Dendritic cell treated with granulocyte-macrophage colony-stimulating factor and Interleukin-4, amounts not matched to agents 40 ng/mL and 50 ng/mL, for 4 days (primary cell): ENCODE measurements around the gene IL1A.

Source experiments
- H3K27ac Mint-ChIP-seq: one replicate; pipeline ENCODE4 v1.8.0; 2022; ENCODE audit warnings: mild to moderate bottlenecking, mixed read lengths
- H3K27me3 Mint-ChIP-seq: one replicate; pipeline ENCODE4 v1.8.0; 2022; ENCODE audit warnings: mild to moderate bottlenecking, mixed read lengths
- H3K36me3 Mint-ChIP-seq: one replicate; pipeline ENCODE4 v1.8.0; 2022; ENCODE audit warnings: low read depth, mixed read lengths
- H3K4me1 Mint-ChIP-seq: one replicate; pipeline ENCODE4 v1.8.0; 2022; ENCODE audit warnings: low read depth, mixed read lengths
- H3K4me3 Mint-ChIP-seq: one replicate; pipeline ENCODE4 v1.8.0; 2022; ENCODE audit warnings: mild to moderate bottlenecking, moderate library complexity, mixed read lengths
- H3K9me3 Mint-ChIP-seq: one replicate; pipeline ENCODE4 v1.8.0; 2022; ENCODE audit warnings: mixed read lengths
- intact Hi-C: fragments of 100-400 bp; cut with micrococcal nuclease; formaldehyde crosslinking; loops from one replicate; pipeline ENCODE4 v1.15.0; 2022

IL1A gene

DNA sequence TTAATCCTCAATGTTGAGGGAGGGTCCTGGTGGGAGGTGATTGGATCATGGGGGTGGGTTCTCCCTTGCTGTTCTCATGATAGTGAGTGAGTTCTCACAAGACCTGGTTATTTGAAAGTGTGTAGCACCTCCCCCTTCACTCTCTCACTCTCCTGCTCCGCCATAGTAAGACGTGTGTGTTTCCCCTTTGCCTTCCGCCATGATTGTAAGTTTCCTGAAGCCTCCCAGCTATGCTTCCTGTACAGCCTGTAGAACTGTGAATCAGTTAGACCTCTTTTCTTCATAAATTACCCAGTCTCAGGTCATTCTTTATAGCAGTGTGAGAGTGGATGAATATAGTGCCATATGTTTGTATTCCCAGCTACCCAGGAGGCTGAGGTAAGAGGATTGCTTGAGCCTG, 42.7 kb upstream of the IL1A start:
- H3K36me3 Mint-ChIP-seq: no peaks in the 10 kb centered on the region
- H3K4me3 Mint-ChIP-seq: no peak overlapping the region
- no peaks in the 10 kb centered on the region for H3K9me3 Mint-ChIP-seq
- no peak overlapping the region for H3K27ac Mint-ChIP-seq
- peaks cover 59% of the 10 kb centered on the region for H3K4me1 Mint-ChIP-seq
- intact Hi-C loops: no loop called here
- H3K27me3 Mint-ChIP-seq: peaks cover 6% of the 10 kb centered on the region

DNA sequence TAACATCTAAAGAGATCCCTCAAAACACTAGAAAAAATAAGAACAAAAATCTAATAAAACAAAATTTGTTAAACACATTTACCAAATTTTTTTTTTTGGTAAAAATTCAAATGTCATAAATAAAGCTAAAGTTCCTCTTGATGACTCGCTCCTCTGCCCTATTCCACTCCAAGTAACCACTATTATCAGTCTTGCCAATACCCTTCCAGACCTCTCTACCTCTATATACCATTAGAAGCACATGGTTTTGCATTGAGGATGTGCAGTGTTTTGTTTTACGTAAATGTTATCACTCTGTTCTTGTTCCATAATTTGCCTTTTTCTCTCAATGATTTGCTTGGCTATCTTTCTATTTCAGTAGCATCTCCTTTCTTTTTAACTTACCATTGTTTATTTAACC, 41.4 kb upstream of the IL1A start:
- Mint-ChIP-seq H3K27me3 (peaks cover 6% of the 10 kb centered on the region), H3K4me3 (no peak overlapping the region), H3K4me1 (peaks cover 50% of the 10 kb centered on the region), H3K9me3 (no peaks in the 10 kb centered on the region), H3K36me3 (no peaks in the 10 kb centered on the region), H3K27ac (no peak overlapping the region)
- intact Hi-C loops: no loop called here

DNA sequence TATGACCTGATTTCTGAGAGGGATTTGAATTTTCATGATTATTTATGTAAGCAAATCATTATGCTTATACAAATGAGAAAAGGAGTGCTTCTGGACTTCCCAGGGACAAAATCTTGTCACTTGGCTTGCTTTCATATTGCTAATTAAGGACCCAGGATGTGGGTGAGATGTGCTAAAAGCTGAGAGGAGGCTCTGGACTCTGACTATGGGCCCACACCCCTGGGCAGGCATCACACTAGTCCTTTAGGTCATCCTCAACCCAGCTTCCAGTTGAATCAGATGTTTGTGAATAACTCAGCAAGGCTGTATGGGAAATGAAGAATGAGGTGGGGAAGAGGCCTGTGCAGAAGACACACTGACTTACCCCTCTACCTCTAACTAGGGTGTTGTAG, 40.4 kb upstream of the IL1A start:
- Mint-ChIP-seq H3K36me3 (no peaks in the 10 kb centered on the region), H3K9me3 (no peaks in the 10 kb centered on the region), H3K4me3 (no peak overlapping the region), H3K27me3 (peaks cover 6% of the 10 kb centered on the region), H3K27ac (no peak overlapping the region), H3K4me1 (peaks cover 41% of the 10 kb centered on the region)
- intact Hi-C loops: no loop called here

DNA sequence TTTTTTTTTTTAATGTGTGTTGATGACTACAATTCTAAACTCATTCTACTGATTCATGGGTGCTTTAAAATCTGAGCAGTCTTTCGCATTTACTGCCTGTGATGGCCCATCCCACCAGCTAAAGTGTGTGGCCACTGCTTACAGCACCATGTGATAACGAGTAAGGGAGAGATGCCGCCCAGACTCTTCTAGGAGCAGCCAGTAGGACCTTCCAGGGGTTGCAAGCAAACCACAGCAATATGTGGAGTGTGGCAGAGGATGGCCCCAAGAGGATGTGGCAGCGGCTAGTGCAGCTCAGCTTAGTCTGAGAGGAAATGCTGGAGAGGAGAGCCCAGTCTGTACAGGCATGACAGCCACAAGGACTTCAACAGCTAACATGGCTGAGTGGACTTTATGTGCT, 37.4 kb upstream of the IL1A start:
- Mint-ChIP-seq H3K36me3 (no peaks in the 10 kb centered on the region), H3K4me3 (no peak overlapping the region), H3K27ac (no peak overlapping the region), H3K9me3 (no peaks in the 10 kb centered on the region), H3K4me1 (peaks cover 24% of the 10 kb centered on the region), H3K27me3 (peaks cover 6% of the 10 kb centered on the region)
- intact Hi-C loops: no loop called here

DNA sequence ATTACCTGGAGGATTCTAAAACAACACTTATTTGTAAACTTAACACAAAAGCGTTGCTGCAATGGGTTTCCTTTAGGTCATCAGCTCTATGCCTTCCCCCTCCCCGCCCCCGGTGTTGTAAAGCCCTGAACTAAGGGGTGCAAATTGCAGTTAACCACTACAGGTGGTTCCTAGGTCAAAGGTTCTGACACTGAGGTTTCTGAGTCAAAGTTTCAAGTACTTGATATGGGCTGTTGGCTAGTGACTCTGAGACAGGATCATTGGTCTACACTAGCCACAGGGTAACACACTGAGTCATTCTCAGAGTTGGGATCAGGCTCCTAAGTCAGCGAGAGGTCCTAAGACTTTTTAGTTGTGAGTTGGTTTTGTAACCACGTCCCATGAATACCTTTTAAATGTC, 36.8 kb upstream of the IL1A start:
- H3K36me3 Mint-ChIP-seq: no peaks in the 10 kb centered on the region
- H3K27ac Mint-ChIP-seq: no peak overlapping the region
- no peak overlapping the region for H3K4me3 Mint-ChIP-seq
- H3K4me1 Mint-ChIP-seq: peaks cover 24% of the 10 kb centered on the region
- intact Hi-C loops: no loop called here
- no peaks in the 10 kb centered on the region for H3K9me3 Mint-ChIP-seq
- H3K27me3 Mint-ChIP-seq: peaks cover 6% of the 10 kb centered on the region

DNA sequence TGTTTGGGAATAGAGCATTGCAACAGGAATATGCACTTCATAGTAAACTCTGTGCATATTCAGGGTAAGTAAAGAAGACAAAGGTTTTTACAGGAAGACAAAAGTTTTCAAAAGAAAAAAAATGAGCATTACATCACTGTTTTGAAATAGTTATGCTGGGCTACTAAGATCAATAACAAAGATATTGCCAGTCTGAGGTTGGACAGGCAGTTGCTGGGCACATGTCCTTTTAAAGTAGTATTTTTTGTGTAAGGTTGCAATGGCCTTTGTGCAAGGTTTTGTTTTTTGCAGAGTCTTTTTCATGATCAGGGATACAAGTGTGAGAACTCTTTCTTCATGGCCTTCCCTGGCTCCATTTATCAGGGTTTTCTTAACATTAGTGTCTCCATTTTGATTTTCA, 36.0 kb upstream of the IL1A start:
- Mint-ChIP-seq H3K27me3 (peaks cover 6% of the 10 kb centered on the region), H3K27ac (no peak overlapping the region), H3K4me3 (no peak overlapping the region), H3K36me3 (no peaks in the 10 kb centered on the region), H3K4me1 (peaks cover 24% of the 10 kb centered on the region), H3K9me3 (no peaks in the 10 kb centered on the region)
- intact Hi-C loops: no loop called here

DNA sequence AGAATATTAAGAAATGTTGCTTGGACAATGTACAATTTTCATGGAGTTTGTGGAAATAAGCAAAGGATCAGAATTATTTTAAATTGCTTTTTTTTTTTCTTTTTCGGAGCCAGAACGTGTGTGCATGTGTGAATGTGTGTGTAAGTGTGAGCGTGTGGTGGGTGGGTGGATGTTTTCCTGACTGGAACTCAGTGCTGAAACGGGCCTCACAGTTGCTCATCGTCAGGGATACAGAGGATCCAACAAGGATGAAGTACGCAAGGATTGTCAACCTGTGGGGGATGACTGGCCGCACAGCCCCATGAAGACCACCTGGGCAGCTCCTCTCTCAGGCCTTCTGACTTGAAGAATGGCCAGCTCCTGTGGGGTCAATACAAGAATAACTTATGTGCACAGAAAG, 34.8 kb upstream of the IL1A start:
- H3K4me3 Mint-ChIP-seq: no peak overlapping the region
- intact Hi-C loops: loop anchor here (10.0 kb wide), 1 partner anchor 54 kb away; the partner anchor contains the start of gene CKAP2L
- no peaks in the 10 kb centered on the region for H3K36me3 Mint-ChIP-seq
- H3K9me3 Mint-ChIP-seq: no peaks in the 10 kb centered on the region
- no peak overlapping the region for H3K27ac Mint-ChIP-seq
- H3K27me3 Mint-ChIP-seq: peaks cover 6% of the 10 kb centered on the region
- peaks cover 17% of the 10 kb centered on the region for H3K4me1 Mint-ChIP-seq

DNA sequence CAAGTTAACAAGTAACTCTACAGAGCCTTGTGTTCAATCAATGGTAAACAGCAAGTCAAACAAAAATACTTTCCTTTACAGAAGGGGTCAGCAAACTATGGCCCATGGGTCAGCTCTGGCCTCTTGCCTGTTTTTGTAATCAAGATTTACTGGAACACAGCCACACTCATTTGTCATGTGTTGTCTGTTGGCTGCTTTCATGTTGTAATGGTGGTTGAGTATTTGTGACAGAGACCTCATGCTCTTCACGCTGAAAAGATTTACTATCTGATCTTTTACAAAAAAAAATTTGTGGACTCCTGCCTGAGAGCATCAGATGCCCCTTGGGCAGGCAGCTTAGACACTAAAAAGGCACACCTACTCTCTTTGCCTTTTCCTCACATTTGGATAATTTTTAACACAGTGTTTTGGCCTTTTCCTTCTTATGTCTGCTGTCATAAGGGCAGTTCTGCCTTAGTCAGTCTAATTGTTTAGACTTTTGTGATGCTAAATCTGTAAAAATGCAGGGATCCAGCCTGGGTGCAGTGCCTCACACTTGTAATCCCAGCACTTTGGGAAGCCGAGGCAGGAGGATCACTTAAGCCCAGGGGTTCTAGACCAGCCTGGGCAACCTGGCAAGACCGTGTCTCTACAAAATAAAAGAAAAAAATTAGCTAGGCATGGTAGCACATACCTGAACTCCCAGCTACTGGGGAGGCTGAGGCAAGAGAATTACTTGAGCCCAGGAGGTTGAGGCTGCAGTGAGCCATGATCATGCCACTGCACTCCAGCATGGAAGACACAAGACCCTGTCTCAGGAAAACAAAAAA, 34.0 kb upstream of the IL1A start:
- Mint-ChIP-seq H3K27me3 (peaks cover 3% of the 10 kb centered on the region), H3K27ac (no peak overlapping the region), H3K4me1 (peaks cover 15% of the 10 kb centered on the region), H3K9me3 (no peaks in the 10 kb centered on the region), H3K4me3 (no peak overlapping the region), H3K36me3 (no peaks in the 10 kb centered on the region)
- intact Hi-C loops: loop anchor here (10.0 kb wide), 1 partner anchor 53 kb away; the partner anchor contains the start of gene CKAP2L

DNA sequence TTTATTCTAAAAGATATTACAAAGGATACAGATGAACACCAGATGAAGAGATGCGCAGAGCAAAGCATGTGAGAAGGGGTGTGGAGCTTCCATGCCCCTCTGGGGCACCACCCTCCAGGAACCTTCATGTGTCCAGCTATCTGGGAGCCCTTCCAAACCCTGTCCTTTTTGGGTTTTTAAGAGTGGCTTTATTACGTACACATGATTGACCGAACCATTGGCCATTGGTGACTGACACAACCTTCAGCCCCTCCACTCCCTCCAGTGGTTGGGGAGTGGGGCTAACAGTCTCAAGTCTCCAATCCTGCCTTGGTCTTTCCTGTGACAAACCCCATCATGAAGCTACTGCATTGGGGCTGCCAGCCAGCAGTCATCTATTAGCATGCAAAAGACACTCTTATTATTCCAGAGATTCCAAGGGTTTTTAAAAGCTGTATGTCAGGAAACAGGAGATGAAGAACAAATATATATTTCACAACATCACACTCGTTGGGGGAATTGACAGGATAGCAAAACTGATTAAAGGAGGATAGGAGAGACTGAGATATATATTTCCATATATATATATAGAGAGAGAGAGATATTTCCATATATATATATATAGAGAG, 32.9 kb upstream of the IL1A start:
- intact Hi-C loops: loop anchor here (10.0 kb wide), 1 partner anchor 52 kb away; the partner anchor contains the start of gene CKAP2L
- H3K9me3 Mint-ChIP-seq: no peaks in the 10 kb centered on the region
- peaks cover under 1% of the 10 kb centered on the region for H3K27me3 Mint-ChIP-seq
- H3K4me3 Mint-ChIP-seq: no peak overlapping the region
- H3K4me1 Mint-ChIP-seq: peaks cover 18% of the 10 kb centered on the region
- H3K36me3 Mint-ChIP-seq: no peaks in the 10 kb centered on the region
- H3K27ac Mint-ChIP-seq: no peak overlapping the region

DNA sequence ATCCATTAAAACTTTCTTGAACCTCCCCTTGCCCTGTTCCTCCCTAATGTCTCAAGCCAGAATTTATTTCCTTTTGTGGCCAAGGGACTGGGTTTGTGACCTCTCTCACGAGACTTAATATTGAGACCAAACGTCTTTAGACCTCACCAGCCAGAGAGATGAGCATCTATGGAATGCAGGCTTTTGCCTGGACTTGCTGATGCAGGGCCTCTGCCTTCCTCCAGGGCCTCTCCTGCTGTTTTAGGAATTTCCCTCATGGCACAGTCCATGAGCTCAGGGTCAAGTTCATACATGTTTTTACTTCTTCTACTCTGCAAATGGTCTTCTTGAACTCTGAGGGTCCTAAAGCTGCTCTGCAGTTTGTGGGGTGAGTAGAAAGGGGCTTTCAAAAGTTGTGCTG, 30.0 kb upstream of the IL1A start:
- Mint-ChIP-seq H3K36me3 (no peaks in the 10 kb centered on the region), H3K27me3 (no peaks in the 10 kb centered on the region), H3K4me1 (peaks cover 33% of the 10 kb centered on the region), H3K27ac (no peak overlapping the region), H3K9me3 (no peaks in the 10 kb centered on the region), H3K4me3 (no peak overlapping the region)
- intact Hi-C loops: loop anchor here (10.0 kb wide), 1 partner anchor 49 kb away; the partner anchor contains the start of gene CKAP2L

DNA sequence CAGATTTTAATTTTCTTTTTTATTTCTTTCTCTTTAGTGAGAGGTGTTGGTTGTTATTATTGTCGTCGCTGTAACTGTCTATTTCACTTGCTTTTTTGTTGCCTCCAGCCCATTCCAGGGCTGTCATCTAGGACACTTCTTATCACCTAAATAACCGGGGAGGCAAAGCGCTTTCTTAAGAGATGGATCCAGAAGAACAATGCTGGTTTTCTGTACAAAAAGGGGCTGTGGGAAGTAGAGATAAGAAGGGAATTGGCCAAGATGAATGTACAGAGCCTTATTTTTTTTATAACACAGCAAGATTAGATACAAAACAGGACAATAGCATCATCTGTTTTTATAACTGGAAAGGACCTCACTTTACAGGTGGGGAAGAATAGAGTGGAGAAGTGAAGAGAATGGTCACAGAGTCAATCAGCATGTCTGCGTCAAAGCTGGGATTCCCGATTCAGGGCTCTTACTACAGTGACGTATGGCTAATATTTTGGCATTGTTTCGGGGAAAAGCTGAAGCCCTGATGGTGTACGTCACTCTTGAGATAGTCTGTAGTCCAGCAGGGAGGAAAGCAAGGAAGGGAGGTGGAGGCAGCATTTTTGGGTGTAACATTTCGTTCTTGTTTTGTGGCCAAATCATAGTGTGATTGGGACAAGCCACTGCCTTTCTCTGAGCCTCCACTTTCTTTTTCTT, 29.1 kb upstream of the IL1A start:
- peaks cover 33% of the 10 kb centered on the region for H3K4me1 Mint-ChIP-seq
- intact Hi-C loops: loop anchor here (10.0 kb wide), 1 partner anchor 49 kb away; the partner anchor contains the start of gene CKAP2L
- no peaks in the 10 kb centered on the region for H3K27me3 Mint-ChIP-seq
- H3K9me3 Mint-ChIP-seq: no peaks in the 10 kb centered on the region
- H3K36me3 Mint-ChIP-seq: no peaks in the 10 kb centered on the region
- H3K4me3 Mint-ChIP-seq: no peak overlapping the region
- no peak overlapping the region for H3K27ac Mint-ChIP-seq

DNA sequence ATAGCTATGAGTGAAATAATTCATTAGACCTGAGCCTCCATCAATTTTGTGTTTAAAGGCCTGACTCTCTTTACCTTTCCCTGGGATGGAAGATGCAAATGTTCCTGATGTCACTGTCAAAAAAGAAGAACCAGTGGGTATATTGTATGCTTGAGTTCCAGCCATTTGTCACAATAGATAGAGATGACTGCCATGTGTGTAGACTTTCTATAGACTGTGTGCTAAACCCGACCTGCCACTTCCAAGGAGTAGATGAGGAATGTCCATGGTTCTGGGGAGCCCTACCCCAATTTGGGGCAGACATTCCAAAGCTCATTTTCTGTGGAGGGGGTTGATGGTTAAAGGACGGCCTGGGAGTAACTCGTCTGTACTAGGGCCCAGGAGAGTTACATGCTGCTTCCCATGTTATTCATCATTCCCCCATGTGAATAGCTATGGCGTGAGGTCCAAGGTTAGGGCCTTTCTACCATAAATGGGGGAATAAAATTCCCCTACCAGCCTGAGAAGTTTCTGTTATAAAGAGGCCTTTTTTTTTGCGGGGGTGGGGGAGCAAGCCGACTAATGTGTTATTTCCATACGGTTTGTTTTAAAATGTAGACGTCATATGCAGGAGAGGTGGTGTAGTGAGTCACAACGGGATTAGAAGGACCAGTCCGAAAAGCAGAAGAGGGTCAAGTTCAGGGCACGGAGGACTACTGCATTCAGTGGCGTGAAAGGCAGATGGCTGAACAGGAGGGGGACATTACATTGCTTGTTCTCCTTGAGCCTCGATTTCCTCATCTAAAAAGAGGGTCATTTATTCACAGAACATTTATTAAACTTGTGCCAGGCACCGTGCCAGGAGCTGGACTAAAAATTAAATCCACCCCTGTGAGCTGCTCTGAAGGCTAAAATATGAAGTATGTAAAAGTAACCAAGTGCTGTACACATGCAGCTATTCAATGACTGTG, 28.3 kb upstream of the IL1A start:
- Mint-ChIP-seq H3K9me3 (peaks cover 2% of the 10 kb centered on the region), H3K36me3 (peaks cover 1% of the 10 kb centered on the region), H3K27me3 (no peaks in the 10 kb centered on the region), H3K27ac (peak overlapping the region; percentile 33), H3K4me3 (no peak overlapping the region), H3K4me1 (peaks cover 33% of the 10 kb centered on the region)
- intact Hi-C loops: loop anchor here (10.0 kb wide), 1 partner anchor 48 kb away; the partner anchor contains the start of gene CKAP2L

DNA sequence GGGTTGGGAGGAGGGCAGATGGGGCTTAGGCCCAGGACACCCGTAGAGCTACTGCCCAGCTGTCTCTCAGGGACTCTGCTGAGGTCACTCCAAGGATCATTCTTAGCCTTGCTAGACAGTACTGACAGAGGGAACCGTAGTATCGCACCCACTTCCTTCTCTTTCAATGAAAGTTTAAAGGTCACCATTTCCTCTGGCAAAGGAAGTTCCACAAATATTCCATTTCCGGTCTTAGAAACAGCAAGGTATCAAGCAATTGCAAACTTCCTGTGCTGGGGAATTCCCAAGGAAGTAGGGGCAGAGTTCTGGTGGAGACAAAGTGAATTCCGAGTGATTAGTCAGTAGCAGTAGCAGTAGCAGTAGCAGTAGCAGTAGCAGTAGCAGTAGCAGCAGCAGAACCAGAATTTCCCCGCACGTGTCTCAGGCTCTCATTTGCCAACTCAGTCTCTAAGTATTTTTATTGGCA, 27.6 kb upstream of the IL1A start:
- H3K4me1 Mint-ChIP-seq: peaks cover 33% of the 10 kb centered on the region
- peak overlapping the region; percentile 33 for H3K27ac Mint-ChIP-seq
- H3K27me3 Mint-ChIP-seq: no peaks in the 10 kb centered on the region
- intact Hi-C loops: loop anchor here (10.0 kb wide), 1 partner anchor 47 kb away; the partner anchor contains the start of gene CKAP2L
- H3K4me3 Mint-ChIP-seq: no peak overlapping the region
- H3K36me3 Mint-ChIP-seq: peaks cover 8% of the 10 kb centered on the region
- peaks cover 10% of the 10 kb centered on the region for H3K9me3 Mint-ChIP-seq
